ENCODE results near the gene MTHFD1. TPM values are rescaled to one million over a fixed set of nuclear protein-coding genes. Genes with fewer than 3 reads are reported as not detected.
"Not testable (repeated sequence)": the region's sequence is repeated elsewhere in the genome, so short reads cannot be mapped to it uniquely, and the experiment has no call there.

The MTHFD1 gene
- total RNA-seq: 40.7 TPM

DNA sequence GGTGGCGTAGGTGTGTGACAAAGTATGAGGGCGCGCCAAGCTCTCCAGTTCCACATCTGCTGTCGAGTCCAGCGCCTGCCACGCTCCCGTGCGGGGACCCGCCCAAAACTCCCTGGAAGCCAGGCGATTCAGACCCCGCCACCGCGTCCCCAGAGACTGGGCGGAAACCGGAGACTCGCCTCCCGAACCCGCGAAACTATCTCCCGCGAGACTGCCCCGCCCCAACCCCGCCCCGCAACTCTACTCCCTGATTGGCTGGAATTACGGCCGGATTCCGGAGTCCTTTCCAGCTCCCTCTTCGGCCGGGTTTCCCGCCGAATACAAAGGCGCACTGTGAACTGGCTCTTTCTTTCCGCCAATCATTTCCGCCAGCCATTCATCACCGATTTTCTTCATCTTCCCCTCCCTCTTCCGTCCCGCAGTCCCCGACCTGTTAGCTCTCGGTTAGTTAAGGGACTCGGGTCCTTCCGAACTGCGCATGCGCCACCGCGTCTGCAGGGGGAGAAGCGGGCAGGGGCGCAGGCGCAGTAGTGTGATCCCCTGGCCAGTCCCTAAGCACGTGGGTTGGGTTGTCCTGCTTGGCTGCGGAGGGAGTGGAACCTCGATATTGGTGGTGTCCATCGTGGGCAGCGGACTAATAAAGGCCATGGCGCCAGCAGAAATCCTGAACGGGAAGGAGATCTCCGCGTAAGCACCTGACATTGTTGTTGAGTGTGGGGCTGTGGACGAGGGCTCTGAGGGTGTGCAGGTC is at the start of gene MTHFD1:
MTHFD1 (plus strand) TSS at position 572 of the 751 bp plus-strand sequence; CDS start at position 647, 75 bp downstream.
- DNase-seq (ENCODE audit: low spot score): peak; percentile 99

DNA sequence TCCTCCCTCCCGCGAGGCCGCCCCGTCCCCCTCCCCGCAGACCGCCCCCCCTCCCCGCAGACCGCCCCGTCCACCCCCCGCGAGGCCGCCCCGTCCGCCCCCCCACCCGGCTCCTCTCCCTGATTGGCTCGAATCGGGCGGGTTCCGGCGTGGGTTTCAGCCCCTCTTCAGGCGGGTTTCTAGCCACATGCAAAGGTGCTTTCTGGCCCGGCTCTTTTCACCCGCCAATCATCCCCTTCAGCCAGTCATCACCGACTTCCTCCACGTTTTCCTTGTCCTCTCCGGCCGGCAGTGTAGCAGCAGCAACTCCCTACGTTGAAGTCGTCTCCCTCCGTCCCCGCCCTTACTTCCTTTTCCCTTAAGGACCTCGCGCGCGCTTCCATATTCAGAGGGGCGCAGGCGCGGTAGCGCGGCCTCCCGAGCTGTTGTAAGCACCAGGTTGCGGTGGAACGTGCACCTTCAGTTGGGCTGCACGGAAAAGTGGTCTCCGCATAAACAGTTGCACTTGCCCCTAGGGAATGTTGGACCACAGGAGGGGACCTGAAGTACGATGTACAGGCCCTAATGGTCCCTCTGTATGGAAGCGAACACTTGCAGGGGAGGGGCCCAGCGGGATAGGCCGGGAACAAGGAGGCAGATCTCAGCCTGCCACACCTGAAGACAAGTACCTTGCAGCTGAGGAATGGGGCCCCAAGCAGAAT is 49.4 kb upstream of the MTHFD1 start:
- DNase-seq (ENCODE audit: low spot score): peak; percentile 97

DNA sequence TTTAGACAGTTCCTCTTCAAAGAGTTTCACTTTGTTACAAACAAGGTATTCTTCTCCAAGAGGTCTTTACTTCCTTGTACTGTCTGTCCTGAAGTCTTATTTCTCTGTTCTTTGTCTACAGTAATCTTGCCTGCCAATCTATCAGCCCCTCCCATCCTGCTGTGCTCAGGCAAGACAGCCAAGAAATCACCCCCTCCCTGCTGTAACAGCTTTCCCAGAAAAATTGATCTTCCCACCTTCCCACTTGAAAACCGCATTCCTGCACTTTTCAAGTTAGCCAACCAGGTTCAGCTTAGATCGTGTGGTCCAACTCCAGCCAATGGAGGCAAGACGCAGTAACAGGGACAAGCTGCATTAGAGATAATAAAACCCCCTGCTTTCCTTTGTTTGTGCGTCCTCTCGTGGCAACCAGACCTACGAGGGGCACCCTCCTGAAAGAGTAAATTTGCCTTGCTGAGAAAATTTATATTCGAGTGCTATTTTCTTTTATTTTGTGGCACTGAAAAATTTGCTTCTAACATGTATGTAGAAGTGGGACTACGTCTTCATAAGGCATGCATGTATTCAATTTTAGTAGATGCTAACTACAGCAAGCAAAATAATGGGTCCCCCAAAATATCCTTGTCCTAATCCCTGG is 47.5 kb upstream of the MTHFD1 start:
- DNase-seq (ENCODE audit: low spot score): no peak

DNA sequence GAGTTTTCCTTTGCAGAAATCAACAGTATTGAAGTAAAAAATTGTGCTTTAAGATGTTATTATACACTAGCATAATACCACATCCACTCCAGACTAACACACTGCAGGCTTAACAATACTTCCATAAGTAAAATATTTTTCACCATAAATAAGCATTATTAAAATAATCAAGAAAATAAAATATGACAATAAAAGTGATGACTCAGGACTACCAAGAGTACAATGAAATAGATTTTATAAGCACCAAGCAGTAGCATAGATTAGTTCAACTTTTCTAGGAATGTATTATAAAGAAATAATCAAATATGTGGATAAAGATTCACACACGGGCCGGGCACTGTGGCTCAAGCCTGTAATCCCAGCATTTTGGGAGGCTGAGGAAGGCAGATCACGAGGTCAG is 40.4 kb upstream of the MTHFD1 start:
- no peak for DNase-seq (ENCODE audit: low spot score)

DNA sequence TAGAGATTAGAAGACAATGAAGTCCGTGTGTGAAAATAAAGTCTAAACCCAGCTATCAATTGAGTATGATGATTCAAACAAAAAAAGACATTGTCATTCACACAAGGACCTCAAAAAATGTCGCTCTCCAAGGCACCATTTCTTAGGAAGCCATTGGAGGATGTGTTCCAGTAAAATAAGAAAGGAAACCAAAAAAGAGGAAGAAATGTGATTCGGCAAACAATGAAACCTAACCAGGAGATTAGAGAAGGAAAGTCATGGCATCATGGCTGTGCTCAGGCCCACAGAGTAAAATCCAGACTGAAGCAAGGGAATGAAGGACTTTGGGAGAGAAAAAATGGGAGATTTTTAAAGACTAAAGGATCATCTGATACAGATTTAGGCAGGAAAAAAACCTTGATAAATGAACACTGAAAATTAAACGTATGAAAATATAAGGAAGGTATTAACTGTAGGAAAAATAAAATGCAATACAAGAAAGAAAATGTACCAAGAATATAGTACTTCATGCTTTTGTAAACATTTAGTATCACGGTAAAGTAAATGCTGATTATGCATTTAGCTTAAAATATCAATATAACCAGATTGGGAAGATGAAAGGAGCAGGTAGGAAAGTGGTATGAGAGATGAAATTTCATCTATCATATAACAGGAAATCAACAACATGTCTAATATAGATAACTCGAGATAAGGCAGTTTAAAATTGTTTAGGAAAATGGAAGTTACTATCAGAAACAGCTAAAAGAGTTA is 38.2 kb upstream of the MTHFD1 start:
- no peak for DNase-seq (ENCODE audit: low spot score)

DNA sequence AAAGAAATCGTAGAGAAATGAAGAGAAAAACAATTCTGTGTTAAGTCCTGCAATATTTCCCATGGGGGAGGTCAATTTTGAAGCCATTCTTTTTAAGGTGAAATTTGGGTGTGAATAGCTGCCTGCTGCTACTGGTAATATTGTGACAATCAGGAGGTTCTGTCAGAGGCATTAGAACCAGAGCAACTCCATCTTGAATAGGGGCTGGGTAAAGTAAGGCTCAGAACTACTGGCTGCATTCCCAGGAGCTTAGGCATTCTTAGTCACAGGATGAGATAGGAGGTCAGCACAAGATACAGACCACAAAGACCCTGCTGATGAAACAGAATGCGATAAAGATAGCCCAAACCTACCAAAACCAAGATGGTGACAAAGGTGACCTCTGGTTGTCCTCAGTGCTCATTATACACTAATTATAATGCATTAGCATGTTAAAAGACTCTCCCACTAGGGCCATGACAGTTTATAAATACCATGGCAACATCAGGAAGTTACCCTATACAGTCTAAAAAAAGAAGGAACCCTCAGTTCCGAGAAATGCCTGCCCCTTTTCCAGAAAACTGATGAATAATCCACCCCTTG is 24.8 kb upstream of the MTHFD1 start:
- no peak for DNase-seq (ENCODE audit: low spot score)

GRCh38 chr14:64364907-64365306 is 23.2 kb upstream of the MTHFD1 start:
- DNase-seq (ENCODE audit: low spot score): no peak

DNA sequence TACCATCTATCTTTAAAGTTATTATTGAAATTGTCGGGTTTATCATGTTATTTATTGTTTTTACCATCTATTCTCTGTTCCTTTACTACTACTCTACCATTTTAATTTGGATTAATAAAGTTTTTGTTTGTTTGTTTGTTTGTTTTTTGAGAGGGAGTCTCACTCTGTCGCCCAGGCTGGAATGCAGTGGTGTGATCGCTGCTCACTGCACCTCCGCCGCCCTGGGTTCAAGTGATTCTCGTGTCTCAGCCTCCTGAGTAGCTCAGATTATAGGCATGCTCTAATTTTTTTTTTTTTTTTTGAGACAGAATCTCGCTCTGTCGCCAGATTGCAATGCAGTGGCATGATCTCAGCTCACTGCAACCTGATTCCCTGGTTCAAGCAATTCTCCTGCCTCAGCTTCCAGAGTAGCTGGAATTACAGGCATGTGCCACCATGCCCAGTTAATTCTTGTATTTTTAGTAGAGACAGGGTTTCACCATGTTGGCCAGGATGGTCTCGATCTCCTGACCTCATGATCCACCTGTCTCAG is 22.7 kb upstream of the MTHFD1 start:
- DNase-seq (ENCODE audit: low spot score): not testable (repeated sequence)

DNA sequence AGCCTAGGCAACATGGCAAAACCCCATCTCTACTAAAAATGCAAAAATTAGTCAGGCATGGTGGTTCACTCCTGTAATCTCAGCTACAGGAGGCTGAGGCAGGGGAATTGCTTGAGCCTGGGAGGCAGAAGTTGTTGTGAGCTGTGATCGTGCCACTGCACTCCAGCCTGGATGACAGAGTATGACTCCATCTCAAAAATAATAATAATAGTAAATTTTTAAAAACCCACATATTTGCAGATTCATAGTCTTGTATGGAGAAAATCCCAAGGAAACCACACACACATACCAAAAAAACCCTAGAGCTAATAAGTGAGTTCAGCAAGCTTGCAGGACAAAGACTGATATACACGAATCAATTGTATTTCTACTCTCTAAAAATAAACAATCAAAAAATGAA is 19.0 kb upstream of the MTHFD1 start:
- no peak for DNase-seq (ENCODE audit: low spot score)

DNA sequence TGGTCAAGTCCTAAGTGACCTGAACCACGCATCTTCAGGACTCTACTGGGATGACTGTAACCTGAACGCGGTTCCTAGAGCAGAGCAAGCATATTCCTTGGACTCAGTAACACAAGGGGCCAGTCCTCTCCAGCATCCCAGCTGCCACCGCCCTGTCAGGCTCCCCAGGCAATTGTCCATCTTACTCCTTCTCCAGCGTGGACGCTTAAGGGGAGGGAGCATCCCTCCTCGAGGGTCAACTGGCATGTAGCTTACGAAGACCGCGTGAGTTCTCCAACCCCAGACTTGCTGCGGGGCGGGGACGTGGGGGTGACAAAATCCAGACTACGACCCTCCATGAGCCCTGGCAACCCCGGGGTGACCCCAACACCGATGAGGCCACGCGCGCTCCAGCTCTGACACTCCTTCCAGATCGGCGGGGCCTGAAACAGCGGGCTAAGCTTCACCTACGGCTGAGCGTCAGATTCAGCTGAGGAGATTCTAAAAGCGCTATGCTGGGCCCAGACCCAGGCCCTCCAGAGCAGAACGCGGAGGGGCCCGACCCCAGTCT is 846 bp upstream of the MTHFD1 start:
- DNase-seq (ENCODE audit: low spot score): peak; percentile 11

GRCh38 chr14:64388533-64389285 is 556 bp downstream of the MTHFD1 start:
- DNase-seq (ENCODE audit: low spot score): peak; percentile 16

DNA sequence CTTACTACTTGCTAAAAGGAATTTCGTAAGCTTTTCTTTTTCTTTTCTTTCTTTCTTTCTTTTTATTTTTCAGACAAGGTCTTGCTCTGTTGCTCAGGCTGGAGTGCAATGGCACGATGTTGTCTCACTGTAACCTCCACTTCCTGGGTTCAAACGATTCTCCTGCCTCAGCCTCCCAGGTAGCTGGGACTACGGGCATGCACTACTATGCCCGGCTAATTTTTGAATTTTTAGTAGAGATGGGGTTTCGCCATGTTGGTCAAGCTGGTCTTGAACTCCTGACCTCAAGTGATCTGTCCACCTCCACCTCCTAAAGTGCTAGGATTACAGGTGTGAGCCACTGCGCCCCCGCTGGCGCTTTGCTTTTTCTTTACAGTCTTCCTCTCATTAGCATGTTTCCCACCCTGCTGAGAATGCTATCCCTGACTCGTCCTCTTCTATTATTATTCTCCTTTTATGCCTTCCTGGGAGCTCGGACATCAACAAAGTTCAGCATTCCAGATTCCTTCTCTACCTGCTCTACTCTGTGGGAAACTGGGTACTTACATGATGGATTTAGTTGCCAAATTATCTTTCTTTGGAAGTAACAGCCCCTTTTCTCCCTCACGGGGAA is 3.1 kb downstream of the MTHFD1 start:
- DNase-seq (ENCODE audit: low spot score): no peak

DNA sequence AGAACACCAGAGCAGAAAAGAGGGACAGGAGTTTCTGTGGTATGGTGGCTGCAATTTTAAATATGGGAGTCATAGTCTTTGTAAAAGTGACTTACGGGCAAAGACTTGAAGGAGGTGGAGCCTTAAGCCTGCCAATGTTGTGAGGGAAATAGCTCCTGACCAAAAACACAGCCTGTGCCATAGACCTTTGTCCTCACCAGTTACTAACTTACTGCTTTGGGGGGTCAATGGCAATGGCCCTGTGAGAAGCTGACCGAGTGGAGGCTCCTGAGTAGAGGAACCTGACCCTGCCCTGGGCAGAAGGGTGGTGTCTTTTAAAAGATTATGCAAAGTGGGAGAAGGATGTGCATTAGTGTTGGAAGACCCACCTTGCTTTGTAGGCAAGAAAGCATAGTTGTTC is 3.8 kb downstream of the MTHFD1 start:
- DNase-seq (ENCODE audit: low spot score): no peak

- not testable (repeated sequence) for DNase-seq (ENCODE audit: low spot score)
These were observed 5.1 kb downstream of the MTHFD1 start for GRCh38 chr14:64393189-64393726.

DNA sequence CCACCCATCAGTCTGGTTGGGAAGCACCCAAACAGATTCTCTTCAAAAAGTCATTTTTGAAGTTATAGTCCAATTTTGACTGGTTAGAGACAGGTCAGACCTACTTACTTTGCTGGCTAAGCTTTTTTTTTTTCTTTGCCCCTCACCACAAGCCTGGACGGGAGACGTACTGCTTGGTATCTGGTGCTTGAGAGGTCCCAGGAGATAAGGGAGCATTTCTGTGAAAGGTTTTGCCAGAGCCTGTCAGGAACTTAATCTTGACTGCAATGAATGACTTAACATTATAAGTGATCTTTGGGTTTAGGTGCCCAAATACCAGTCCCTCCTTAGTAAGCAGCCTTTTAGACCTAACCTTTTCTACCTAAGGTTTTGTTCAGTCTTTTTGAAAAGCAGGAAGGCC is 6.3 kb downstream of the MTHFD1 start:
- no peak for DNase-seq (ENCODE audit: low spot score)

GRCh38 chr14:64394977-64395633 is 7.0 kb downstream of the MTHFD1 start:
- DNase-seq (ENCODE audit: low spot score): no peak

DNA sequence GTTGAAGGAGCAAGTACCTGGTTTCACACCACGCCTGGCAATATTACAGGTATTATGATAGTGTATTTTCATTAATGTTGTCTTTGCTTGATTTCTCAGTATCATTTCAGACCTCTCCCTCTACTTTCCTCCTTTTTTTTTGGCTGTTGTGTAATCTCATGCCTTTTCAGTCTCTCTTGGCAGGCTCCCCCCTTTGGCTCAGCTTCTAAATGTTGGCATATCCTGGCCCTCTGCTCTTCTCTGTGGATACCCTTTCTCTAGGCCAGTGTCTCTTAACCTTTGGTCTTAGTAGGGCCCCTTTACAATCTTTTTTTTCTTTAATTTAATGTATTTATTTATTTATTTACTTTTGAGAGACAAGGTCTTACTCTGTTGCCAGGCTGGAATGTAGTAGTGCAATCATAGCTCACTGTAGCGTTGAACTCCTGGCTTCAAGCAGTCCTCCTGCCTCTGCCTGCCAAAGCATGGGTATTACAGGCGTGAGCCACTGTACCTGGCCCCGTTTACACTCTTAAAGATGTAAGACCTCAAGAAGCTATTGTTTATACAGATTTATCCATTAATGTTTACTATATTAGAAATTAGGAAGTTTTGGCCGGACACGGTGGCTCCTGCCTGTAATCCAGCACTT is 12.8 kb downstream of the MTHFD1 start:
- no peak for DNase-seq (ENCODE audit: low spot score)

- no peak for DNase-seq (ENCODE audit: low spot score)
These were observed 13.8 kb downstream of the MTHFD1 start for GRCh38 chr14:64401949-64402348.

DNA sequence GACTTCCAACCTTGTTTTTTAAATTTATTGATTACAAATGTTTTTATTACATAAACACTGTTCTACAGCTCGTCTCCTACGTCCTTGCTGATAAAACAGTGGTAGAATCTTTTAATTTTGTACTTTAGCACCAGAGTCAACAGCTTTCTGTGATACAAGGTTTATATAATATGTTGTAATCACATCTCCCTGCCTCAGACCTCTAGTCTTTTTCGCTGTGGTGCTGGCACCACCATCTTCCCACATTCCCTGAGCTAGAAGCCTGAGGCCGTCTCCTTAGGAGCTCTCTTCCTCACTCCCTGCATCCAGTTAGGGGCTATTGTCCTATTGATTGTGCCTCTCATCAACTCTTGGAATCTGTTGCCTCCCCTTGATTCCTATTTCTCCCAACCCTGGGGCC is 17.1 kb downstream of the MTHFD1 start:
- DNase-seq (ENCODE audit: low spot score): no peak

Data from mucosa of gallbladder (tissue), 1 donor.